A549 (cell line): ENCODE data around the gene TNIP2.

Source experiments
- CBX8 ChIP-seq: fragments of 200-600 bp; sonication (generic); IDR thresholded peaks from 2 replicates; pipeline ENCODE4 v1.6.1; 2016
- CTCF ChIP-seq: fragments of >200 bp; sonication (Bioruptor Twin); formaldehyde crosslinking; IDR thresholded peaks from 3 replicates; pipeline ENCODE4 v1.5.1; 2016
- EP300 ChIP-seq, 2 experiments: fragments of >200 bp; sonication (Bioruptor Twin); formaldehyde crosslinking; IDR thresholded peaks; 2 replicates in 1 of 2; 3 replicates in 1 of 2; pipeline ENCODE4 v1.6.1; 2016 to 2017
- HDAC2 ChIP-seq: fragments of 200-600 bp; sonication (generic); IDR thresholded peaks from 2 replicates; pipeline ENCODE4 v1.6.1; 2016
- JUN ChIP-seq, 2 experiments: fragments of >200 bp; sonication (Bioruptor Twin); formaldehyde crosslinking; IDR thresholded peaks; 2 replicates in 1 of 2; 3 replicates in 1 of 2; pipeline ENCODE4 v1.6.1; 2016 to 2017
- JUNB ChIP-seq: fragments of >200 bp; sonication (Bioruptor Twin); formaldehyde crosslinking; IDR thresholded peaks from 2 replicates; pipeline ENCODE4 v1.6.1; 2016
- MAZ ChIP-seq: fragments of 150-350 bp; IDR thresholded peaks from 2 replicates; pipeline ENCODE4 v1.6.1; 2014; ENCODE audit warnings: antibody characterized with exemption, low read depth, low read length, borderline replicate concordance
- POLR2A ChIP-seq: IDR thresholded peaks from 2 replicates; pipeline ENCODE4 v1.6.1; 2012; ENCODE audit warnings: mild to moderate bottlenecking, low read length
- RNF2 ChIP-seq: fragments of 200-600 bp; sonication (generic); IDR thresholded peaks from 2 replicates; pipeline ENCODE4 v1.6.1; 2016; ENCODE audit warnings: low read depth, mild to moderate bottlenecking, antibody characterized with exemption, moderate library complexity, borderline replicate concordance
- SMC3 ChIP-seq: fragments of >200 bp; sonication (Bioruptor Twin); formaldehyde crosslinking; IDR thresholded peaks from 3 replicates; pipeline ENCODE4 v1.6.1; 2018; ENCODE audit warnings: inconsistent platforms
- TP53 ChIP-seq: fragments of 250-450 bp; sonication (Bioruptor Pico); IDR thresholded peaks from 2 replicates; pipeline ENCODE4 v1.5.0; 2021; ENCODE audit warnings: mild to moderate bottlenecking, moderate library complexity
- ZFP36 ChIP-seq: fragments of 450-650 bp; IDR thresholded peaks from 2 replicates; pipeline ENCODE4 v1.6.1; 2014; ENCODE audit warnings: borderline replicate concordance; ENCODE audit not compliant: partially characterized antibody

- TF ChIP-seq CTCF (no peak), ZFP36 (no peak), POLR2A (no peak), CBX8 (no peak), JUNB (no peak), HDAC2 (no peak), JUN (IDR thresholded peaks at IDR 0.05) (no peak), EP300 (IDR thresholded peaks at IDR 0.05) (no peak), RNF2 (no peak), MAZ (no peak), SMC3 (no peak), TP53 (CRISPR knock-in tag) (no peak)
These were observed 57.6 kb downstream of the TNIP2 start for GRCh38 chr4:2698504-2698903.
